ENCODE data around the gene MORN1. TPM values are rescaled to one million over a fixed set of nuclear protein-coding genes. Genes with fewer than 3 reads are reported as not detected.
A peak's percentile ranks its signal among the peaks of the same experiment; 100 is the strongest.

MORN1 gene
- polyA plus RNA-seq, 10 donors = 4.2 to 9.1 (median 6.2) TPM

GRCh38 chr1:2422523-2422922, 31.2 kb upstream of the MORN1 start:
- DNase-seq = no peak

GRCh38 chr1:2419416-2419815, 28.1 kb upstream of the MORN1 start:
- DNase-seq = no peak

- no peak for DNase-seq
Observed at GRCh38 chr1:2418791-2419320, 27.5 kb upstream of the MORN1 start.

GRCh38 chr1:2417833-2418225, 26.5 kb upstream of the MORN1 start:
- no peak for DNase-seq

GRCh38 chr1:2417083-2417832, 25.9 kb upstream of the MORN1 start:
- no peak for DNase-seq

GRCh38 chr1:2416403-2416802, 25.0 kb upstream of the MORN1 start:
- DNase-seq = no peak

- DNase-seq = no peak
Observed at GRCh38 chr1:2415801-2416208, 24.5 kb upstream of the MORN1 start.

- DNase-seq = no peak
Observed at GRCh38 chr1:2415337-2415736, 24.0 kb upstream of the MORN1 start.

- peak; percentile 40 to 83 (median 64) for DNase-seq
Observed at GRCh38 chr1:2414297-2414958, 23.1 kb upstream of the MORN1 start.

- DNase-seq = peak in 1 of 3 donors; percentile 44
Observed at GRCh38 chr1:2413495-2414296, 22.3 kb upstream of the MORN1 start.

GRCh38 chr1:2412773-2413494, 21.6 kb upstream of the MORN1 start:
- DNase-seq = no peak

- peak; percentile 96 to 98 (median 97) for DNase-seq
Observed at GRCh38 chr1:2412395-2412772, 21.0 kb upstream of the MORN1 start, which contains the start of gene PEX10. Gene PEX10, minus strand, starts transcription at chr1:2412564. Its CDS starts 62 bp downstream, at chr1:2412502.

- DNase-seq = peak in 1 of 3 donors; percentile 27
Observed at GRCh38 chr1:2411801-2412394, 20.5 kb upstream of the MORN1 start.

- no peak for DNase-seq
Observed at GRCh38 chr1:2409745-2410144, 18.4 kb upstream of the MORN1 start.

GRCh38 chr1:2408859-2409276, 17.5 kb upstream of the MORN1 start:
- no peak for DNase-seq

GRCh38 chr1:2408456-2408855, 17.1 kb upstream of the MORN1 start:
- no peak for DNase-seq

GRCh38 chr1:2407991-2408275, 16.6 kb upstream of the MORN1 start:
- DNase-seq = no peak

GRCh38 chr1:2407166-2407990, 16.0 kb upstream of the MORN1 start:
- DNase-seq = no peak

GRCh38 chr1:2406451-2407041, 15.2 kb upstream of the MORN1 start:
- DNase-seq = no peak

All from muscle of back (tissue), 11 donors.